ENCODE results near the gene SIRT7. TPM values are rescaled to one million over a fixed set of nuclear protein-coding genes. Genes with fewer than 3 reads are reported as not detected.
A peak's percentile ranks its signal among the peaks of the same experiment; 100 is the strongest.
"Not testable (repeated sequence)": the region's sequence is repeated elsewhere in the genome, so short reads cannot be mapped to it uniquely, and the experiment has no call there.

Gene SIRT7
- total RNA-seq, 2 donors from 2014 or later: 11.8 to 13.1 TPM

DNA sequence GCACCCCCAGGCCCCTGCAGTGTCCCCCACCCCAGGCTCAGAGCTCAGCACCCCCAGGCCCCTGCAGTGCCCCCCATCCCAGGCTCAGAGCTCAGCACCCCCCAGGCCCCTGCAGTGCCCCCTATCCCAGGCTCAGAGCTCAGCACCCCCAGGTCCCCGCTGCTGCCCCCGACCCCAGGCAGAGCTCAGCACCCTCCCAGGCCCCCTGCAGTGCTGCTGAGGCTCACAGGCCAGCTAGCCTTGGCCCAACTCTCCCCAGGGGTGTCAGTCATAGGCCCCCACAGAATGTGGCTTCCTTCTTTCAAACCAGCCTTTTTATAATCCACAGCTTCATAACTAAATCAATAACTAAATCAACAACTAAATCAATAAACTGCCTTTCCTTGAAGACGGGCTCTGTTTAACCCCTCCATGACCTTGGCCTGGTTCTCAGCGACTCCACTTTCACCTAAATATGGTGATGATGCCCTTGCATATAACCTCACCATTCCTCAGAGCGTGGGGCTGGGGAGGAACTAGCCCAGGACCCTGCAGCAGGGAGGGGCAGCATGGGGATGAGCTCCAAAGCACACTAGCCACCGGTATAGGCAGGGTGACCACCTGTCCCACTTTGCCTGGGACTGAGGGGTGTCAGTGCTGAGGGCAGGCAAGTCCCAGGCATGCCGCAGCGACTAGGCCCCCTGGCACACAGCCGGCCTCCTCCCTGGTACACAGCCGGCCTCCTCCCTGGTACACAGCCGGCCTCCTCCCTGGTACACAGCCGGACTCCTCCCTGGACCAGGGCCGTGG is 38.0 kb upstream of the SIRT7 start:
- intact Hi-C loops (cut with DNase I): loop anchor here (5.0 kb wide), 1 partner anchor 196 kb away; no protein-coding TSS in a partner anchor
- no peak for DNase-seq (ENCODE audit: low spot score)

GRCh38 chr17:81955058-81955681 is 37.2 kb upstream of the SIRT7 start:
- DNase-seq (ENCODE audit: low spot score): no peak
- intact Hi-C loops (cut with DNase I): loop anchor here (5.0 kb wide), 1 partner anchor 197 kb away; no protein-coding TSS in a partner anchor

DNA sequence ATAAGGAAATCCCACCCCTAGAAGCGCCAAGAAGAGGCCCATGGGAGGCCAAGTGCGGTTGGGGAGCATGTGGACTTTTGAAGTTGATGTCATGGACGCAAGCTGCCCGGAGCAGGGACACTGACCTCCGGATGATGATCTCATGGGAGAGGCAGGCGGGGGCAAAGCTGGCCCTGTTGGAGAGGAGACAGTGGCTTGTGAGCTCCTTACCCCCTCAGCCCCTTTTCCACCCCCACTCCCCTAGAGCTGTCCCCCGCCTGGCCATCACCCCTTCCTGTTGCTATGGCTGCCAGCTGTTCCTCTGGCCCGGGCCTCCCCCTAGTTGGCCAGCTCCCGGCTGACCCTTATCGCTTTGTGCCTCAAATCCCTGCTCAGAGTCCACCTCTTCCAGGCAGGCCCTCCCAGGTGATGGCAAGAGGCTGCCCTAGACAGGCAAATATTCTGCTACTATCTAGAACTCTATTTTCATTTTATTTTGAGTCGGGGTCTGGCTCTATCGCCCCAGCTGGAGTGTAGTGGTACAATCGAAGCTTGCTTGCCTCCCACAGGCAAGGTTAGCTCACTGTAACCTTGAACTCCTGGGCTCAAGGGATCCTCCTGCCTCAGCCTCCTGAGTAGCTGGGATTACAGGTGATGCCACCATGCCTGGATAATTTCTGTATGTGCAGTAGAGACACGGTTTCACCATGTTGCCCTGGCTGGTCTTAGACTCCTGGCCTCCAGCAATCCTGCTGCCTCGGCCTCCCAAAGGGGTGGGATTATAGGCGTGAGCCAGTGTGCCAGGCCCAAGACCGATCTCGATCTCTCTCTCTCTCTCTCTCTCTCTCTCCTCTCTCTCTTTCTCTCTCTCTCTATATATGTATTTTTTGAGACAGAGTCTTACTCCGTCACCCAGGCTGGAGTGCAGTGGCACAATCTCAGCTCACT is 36.4 kb upstream of the SIRT7 start:
- intact Hi-C loops (cut with DNase I): loop anchor here (5.0 kb wide), 1 partner anchor 198 kb away; no protein-coding TSS in a partner anchor
- DNase-seq (ENCODE audit: low spot score): no peak

- DNase-seq (ENCODE audit: low spot score); intact Hi-C loops (cut with DNase I): not testable (repeated sequence)
Observed at GRCh38 chr17:81953443-81953842, 35.5 kb upstream of the SIRT7 start.

- DNase-seq (ENCODE audit: low spot score): no peak
- intact Hi-C loops (cut with DNase I): no loop called here
Observed at GRCh38 chr17:81952792-81953228, 34.8 kb upstream of the SIRT7 start.

DNA sequence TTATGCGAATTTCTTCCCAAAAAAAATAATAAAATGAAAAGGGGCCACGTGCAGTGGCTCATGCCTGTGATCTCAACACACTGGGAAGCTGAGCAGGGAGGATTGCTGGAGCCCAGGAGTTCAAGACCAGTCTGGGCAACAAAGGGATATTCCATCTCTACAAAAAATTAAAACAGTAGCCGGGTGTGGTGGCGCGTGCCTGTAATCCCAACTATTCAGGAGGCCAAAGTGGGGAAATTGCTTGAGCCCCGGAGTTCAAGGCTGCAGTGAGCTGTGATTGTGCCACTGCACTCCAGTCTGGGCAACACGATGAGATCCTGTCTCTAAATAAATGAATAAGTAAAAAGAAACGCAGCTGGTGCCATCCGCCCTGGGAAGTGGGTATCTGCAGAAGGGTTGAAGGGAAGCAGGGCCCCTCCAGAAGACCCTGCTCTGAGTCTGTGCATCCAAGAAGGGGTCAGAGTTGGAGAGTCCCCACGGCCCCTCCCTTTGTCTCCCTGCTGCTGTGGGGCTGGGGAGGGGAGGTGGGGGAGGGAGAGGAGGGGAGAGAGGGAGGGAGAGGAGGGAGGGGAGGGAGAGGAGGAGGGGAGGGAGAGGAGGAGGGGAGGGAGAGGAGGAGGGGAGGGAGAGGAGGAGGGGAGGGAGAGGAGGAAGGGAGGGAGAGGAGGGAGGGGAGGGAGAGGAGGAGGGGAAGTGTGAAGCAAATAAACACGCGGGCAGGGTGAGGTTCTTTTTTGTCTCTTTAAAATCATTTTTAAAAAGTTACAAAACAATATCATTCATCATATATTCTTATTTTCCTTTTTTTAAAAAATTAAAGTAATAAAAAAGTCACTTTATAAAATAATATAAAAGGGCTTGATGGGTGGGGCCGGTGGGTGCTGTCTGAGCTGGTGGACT is 34.1 kb upstream of the SIRT7 start:
- DNase-seq (ENCODE audit: low spot score): no peak
- intact Hi-C loops (cut with DNase I): no loop called here

- intact Hi-C loops (cut with DNase I): no loop called here
- DNase-seq (ENCODE audit: low spot score): no peak
Observed at GRCh38 chr17:81950501-81950900, 32.5 kb upstream of the SIRT7 start.

DNA sequence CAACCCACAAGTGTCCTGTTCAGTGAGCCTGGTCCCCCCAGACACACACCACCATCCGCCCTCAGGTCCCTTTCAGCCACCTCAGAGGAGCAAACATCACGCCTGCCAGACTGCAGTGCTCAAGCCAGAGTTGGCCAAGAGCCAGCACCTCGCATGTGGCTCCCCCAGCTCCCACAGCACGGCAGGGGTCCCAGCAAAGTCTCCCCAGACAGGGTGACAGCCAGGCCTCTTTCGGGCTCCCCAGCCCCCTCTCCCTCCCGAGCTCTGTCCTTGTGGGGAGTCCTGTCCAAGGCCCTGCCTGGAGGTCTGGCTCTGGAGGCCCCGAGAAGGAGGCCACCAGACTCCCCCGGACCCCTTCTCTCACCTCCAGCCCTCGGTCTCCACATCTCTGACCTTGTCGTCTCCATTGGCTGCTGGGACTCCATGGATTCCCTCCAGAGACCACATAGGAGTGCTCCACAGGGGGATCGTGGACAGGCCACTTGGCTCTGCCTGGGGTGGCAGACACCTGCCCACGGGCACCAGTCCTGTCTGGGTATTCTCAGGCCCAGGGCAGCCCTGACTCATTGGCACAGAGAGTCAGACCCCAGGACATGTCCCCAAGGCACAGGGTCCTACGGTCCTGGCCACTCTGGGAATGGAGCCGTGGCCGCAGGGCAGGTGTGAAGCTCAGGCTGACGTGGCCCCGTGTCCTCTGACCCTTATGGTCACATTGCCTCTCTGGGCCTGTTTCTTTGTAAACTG is 30.8 kb upstream of the SIRT7 start:
- intact Hi-C loops (cut with DNase I): no loop called here
- DNase-seq (ENCODE audit: low spot score): no peak

- intact Hi-C loops (cut with DNase I): no loop called here
- no peak for DNase-seq (ENCODE audit: low spot score)
Observed at GRCh38 chr17:81947189-81947588, 29.2 kb upstream of the SIRT7 start, which contains the start of gene MYADML2. MYADML2 (minus strand) TSS chr17:81947233; CDS start chr17:81941741, 5,492 bp downstream.

GRCh38 chr17:81944858-81945257 is 26.9 kb upstream of the SIRT7 start:
- intact Hi-C loops (cut with DNase I): no loop called here
- DNase-seq (ENCODE audit: low spot score): no peak

- no peak for DNase-seq (ENCODE audit: low spot score)
- intact Hi-C loops (cut with DNase I): no loop called here
Observed at GRCh38 chr17:81942167-81942553, 24.2 kb upstream of the SIRT7 start.

GRCh38 chr17:81941484-81942166 is 23.6 kb upstream of the SIRT7 start:
- intact Hi-C loops (cut with DNase I): no loop called here
- no peak for DNase-seq (ENCODE audit: low spot score)

DNA sequence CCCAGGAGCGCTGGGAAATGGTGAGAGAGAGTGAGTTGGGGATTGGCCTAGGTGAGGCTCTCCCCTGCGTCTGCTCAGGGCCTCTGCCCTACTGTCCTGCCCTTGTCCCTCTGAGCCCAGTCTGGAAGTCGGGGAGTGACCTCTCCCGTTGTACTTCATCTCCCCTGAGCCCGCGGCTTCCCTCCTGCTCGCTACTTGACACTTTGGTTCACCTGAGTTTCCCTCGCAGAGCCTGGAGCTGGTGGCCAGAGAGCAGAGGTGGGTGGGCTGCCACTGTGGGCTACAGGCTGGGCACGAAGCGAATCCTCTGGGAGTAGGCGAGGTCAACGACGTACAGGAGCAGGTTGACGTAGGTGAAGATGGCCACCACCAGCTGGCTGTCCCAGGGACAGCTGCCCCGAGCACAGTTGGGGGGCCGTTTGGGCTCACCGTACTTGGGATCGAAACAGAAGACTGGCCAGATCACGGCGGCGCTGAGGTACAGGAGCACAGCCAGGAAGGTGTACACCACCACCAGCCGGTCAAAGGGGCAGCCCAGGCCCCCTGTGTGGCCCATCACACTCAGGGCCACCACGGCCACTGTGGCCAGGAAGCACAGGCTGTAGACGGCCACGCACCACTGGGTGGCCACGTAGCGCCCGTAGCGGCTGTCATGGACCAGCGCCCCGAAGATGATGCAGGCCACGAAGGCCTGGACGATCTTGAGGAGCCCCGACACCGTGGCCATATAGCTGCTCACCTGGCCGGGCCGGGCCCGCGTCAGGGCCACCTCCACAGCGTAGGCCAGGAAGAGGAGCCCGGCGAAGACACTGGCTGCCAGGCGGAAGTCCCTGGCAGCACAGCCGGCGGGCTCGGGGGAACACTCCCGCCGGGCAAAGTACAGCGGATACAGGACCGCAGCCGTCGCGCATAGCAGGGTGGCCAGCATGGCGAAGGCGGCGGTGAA is 22.8 kb upstream of the SIRT7 start:
- no peak for DNase-seq (ENCODE audit: low spot score)
- intact Hi-C loops (cut with DNase I): no loop called here

- peak; percentile 93 for DNase-seq (ENCODE audit: low spot score)
- intact Hi-C loops (cut with DNase I): no loop called here
Observed at GRCh38 chr17:81939881-81940385, 22.0 kb upstream of the SIRT7 start.

- DNase-seq (ENCODE audit: low spot score): no peak
- intact Hi-C loops (cut with DNase I): no loop called here
Observed at GRCh38 chr17:81939218-81939617, 21.2 kb upstream of the SIRT7 start.

DNA sequence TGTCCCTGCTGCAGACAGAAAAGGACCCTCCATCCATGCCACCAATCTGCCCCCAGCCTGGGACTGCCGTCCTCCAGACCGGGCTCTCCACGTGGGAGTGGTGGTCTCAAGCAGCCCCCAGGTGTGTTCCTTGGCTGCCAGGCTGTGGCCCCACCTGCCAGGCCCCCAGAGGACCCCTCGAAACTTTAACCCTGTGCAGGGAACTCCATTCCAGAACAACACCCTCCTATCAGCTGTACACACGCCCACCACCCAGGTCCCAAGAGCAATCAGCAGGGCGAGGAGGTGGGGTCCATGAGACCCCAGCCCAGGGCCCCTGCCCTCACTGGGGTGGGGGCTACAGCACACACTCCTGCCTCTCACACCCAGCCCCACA is 17.7 kb upstream of the SIRT7 start:
- intact Hi-C loops (cut with DNase I): no loop called here
- DNase-seq (ENCODE audit: low spot score): no peak
